Kidney (tissue), 14 donors: ENCODE results near the gene CNTN5. TPM values are rescaled to one million over a fixed set of nuclear protein-coding genes. Genes with fewer than 3 reads are reported as not detected.

Experiments used
- DNase-seq, 5 donors: peaks; one replicate each; pipeline ENCODE4 v3.0.0-alpha.2; 2013 to 2020
- FAIRE-seq: peaks from 2 replicates; lab custom pipeline; 2012; peaks lifted over from hg19 to GRCh38; lab: Jason Lieb, UNC
- H3K27ac ChIP-seq, 2 donors: one replicate each; pipeline ENCODE4 v1.7.0; 2013; ENCODE audit warnings: low read depth in 2 of 2, low read length in 2 of 2, inconsistent platforms in 1 of 2
- H3K27me3 ChIP-seq: one replicate; pipeline ENCODE4 v1.7.1; 2013; ENCODE audit warnings: low read length, inconsistent platforms; ENCODE audit not compliant: control insufficient read depth, insufficient read depth
- H3K36me3 ChIP-seq, 3 donors: one replicate each; pipeline versions ENCODE4 v1.7.0 to v1.7.1; 2013; ENCODE audit warnings: low read length in 3 of 3, control low read depth in 1 of 3, inconsistent platforms in 1 of 3; ENCODE audit not compliant: insufficient read depth in 3 of 3, control insufficient read depth in 2 of 3
- H3K4me1 ChIP-seq, 3 donors: one replicate each; pipeline versions ENCODE4 v1.7.0 to v1.7.1; 2013; ENCODE audit warnings: low read length in 3 of 3, inconsistent platforms in 1 of 3, low read depth in 1 of 3; ENCODE audit not compliant: control insufficient read depth in 2 of 3, insufficient read depth in 2 of 3
- H3K4me3 ChIP-seq, 3 donors: one replicate each; pipeline versions ENCODE4 v1.7.0 to v1.8.1; 2013; ENCODE audit warnings: low read length in 3 of 3, control low read depth in 1 of 3, inconsistent platforms in 1 of 3
- H3K9ac ChIP-seq, 3 donors: one replicate each; pipeline versions ENCODE4 v1.7.0 to v1.7.1; 2013; ENCODE audit warnings: low read length in 3 of 3, control low read depth in 1 of 3, inconsistent platforms in 1 of 3
- H3K9me3 ChIP-seq, 3 donors: one replicate each; pipeline versions ENCODE4 v1.7.0 to v1.7.1; 2013; ENCODE audit warnings: low read length in 3 of 3, control low read depth in 1 of 3, inconsistent platforms in 1 of 3; ENCODE audit not compliant: control insufficient read depth in 2 of 3, insufficient read depth in 1 of 3
- intact Hi-C: fragments of 100-400 bp; cut with DNase I; formaldehyde crosslinking; loops from one replicate; pipeline ENCODE4 v1.11.1; 2022
- polyA plus RNA-seq: library from polyadenylated mRNA; stranded (reverse); fragments of 350-450 nt; fragmentation: Illumina TruSeq; extraction: RNeasy Lipid Tissue Mini Kit (QIAGEN cat#74804); gene quantifications from one replicate; pipeline ENCODE4 v1.2.3, GENCODE V29; 2014; ENCODE audit warnings: low read depth, low replicate concordance; ENCODE audit not compliant: insufficient read depth
- total RNA-seq: library from RNA; stranded (reverse); fragmentation: NEBNext Ultra II Directional; extraction: Animal tissue kit (Norgen Biotek cat#: 25700); gene quantifications from one replicate; pipeline ENCODE4 v1.2.1, GENCODE V29; 2021
- TF ChIP-seq, protein P1 (sequence below): IDR thresholded peaks from 3 replicates; pipeline ENCODE4 v1.5.1; 2012; ENCODE audit warnings: mild to moderate bottlenecking, moderate library complexity, borderline replicate concordance; ENCODE audit not compliant: insufficient read depth; ENCODE audit errors: extremely low read depth
- donor health status: control.
- donor health status: control.
- donor health status: control.
- donor health status: control.
- donor health status: control.
- donor health status: DM: yes; HTN: yes; CAD: no.
- donor health status: Normal renal cell carcinoma (clear cell type).

CNTN5 gene
- total and polyA plus RNA-seq, 2 donors from 2014 or later = 0.11 to 0.66 TPM

GRCh38 chr11:99406345-99406744 lies 385.6 kb downstream of the CNTN5 start:
- H3K27me3 ChIP-seq = no peaks in the 10 kb centered on the region
- H3K9me3 ChIP-seq = no peaks in the 10 kb centered on the region
- FAIRE-seq (no peak), DNase-seq (no peak)
- H3K4me3 ChIP-seq = no peak overlapping the region
- H3K27ac ChIP-seq = no peak overlapping the region
- intact Hi-C loops = no loop called here
- H3K4me1 ChIP-seq = no peaks in the 10 kb centered on the region
- H3K36me3 ChIP-seq = no peaks in the 10 kb centered on the region
- no peak overlapping the region for H3K9ac ChIP-seq
- TF ChIP-seq, protein P1, sequence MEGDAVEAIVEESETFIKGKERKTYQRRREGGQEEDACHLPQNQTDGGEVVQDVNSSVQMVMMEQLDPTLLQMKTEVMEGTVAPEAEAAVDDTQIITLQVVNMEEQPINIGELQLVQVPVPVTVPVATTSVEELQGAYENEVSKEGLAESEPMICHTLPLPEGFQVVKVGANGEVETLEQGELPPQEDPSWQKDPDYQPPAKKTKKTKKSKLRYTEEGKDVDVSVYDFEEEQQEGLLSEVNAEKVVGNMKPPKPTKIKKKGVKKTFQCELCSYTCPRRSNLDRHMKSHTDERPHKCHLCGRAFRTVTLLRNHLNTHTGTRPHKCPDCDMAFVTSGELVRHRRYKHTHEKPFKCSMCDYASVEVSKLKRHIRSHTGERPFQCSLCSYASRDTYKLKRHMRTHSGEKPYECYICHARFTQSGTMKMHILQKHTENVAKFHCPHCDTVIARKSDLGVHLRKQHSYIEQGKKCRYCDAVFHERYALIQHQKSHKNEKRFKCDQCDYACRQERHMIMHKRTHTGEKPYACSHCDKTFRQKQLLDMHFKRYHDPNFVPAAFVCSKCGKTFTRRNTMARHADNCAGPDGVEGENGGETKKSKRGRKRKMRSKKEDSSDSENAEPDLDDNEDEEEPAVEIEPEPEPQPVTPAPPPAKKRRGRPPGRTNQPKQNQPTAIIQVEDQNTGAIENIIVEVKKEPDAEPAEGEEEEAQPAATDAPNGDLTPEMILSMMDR = no peak

- Histone ChIP-seq H3K9me3 (no peaks in the 10 kb centered on the region), H3K27me3 (no peaks in the 10 kb centered on the region), H3K36me3 (no peaks in the 10 kb centered on the region), H3K27ac (no peak overlapping the region), H3K4me1 (no peaks in the 10 kb centered on the region), H3K9ac (no peak overlapping the region), H3K4me3 (no peak overlapping the region)
- FAIRE-seq = no peak
- intact Hi-C loops = no loop called here
- TF ChIP-seq, protein P1 = no peak
- no peak for DNase-seq
These were observed 389.9 kb downstream of the CNTN5 start for GRCh38 chr11:99410636-99411035.

- FAIRE-seq = no peak
- no peak for DNase-seq
These were observed 398.4 kb downstream of the CNTN5 start for GRCh38 chr11:99418927-99419720.

More at GRCh38 chr11:99418927-99419720, 398.4 kb downstream of the CNTN5 start:
- no peak overlapping the region for H3K9ac ChIP-seq
- H3K4me1 ChIP-seq = no peaks in the 10 kb centered on the region
- no peak overlapping the region for H3K27ac ChIP-seq
- no peaks in the 10 kb centered on the region for H3K27me3 ChIP-seq
- no peaks in the 10 kb centered on the region for H3K9me3 ChIP-seq
- intact Hi-C loops = no loop called here
- H3K4me3 ChIP-seq = no peak overlapping the region
- no peaks in the 10 kb centered on the region for H3K36me3 ChIP-seq
- TF ChIP-seq, protein P1 = no peak
